SK-N-SH (cell line): ENCODE results near the gene SLC22A6. TPM values are rescaled to one million over a fixed set of nuclear protein-coding genes. Genes with fewer than 3 reads are reported as not detected.

Experiments
- CTCF ChIA-PET: fragments of 300-600, 350-600 bp; formaldehyde crosslinking; extraction: SDS; loops from one replicate; lab custom pipeline; 2021; lab: Yijun Ruan, JAX
- POLR2A ChIA-PET: fragments of 350-600 bp; sonication (Branson Sonifier 250); formaldehyde crosslinking; extraction: SDS; loops from one replicate; lab custom pipeline; 2020; ENCODE audit warnings: antibody characterized with exemption, inconsistent platforms; lab: Yijun Ruan, JAX
- DNase-seq: peaks from one replicate; pipeline ENCODE4 v3.0.0; 2012
- H2AFZ ChIP-seq: fragments of 200-600 bp; sonication (generic); 2 replicates; pipeline ENCODE4 v1.8.1; 2016; ENCODE audit warnings: antibody characterized with exemption, mild to moderate bottlenecking, low read depth
- H3F3A ChIP-seq: fragments of 200-600 bp; sonication (generic); replicated peaks from 2 replicates; pipeline ENCODE3; 2016; ENCODE audit warnings: antibody characterized with exemption, mild to moderate bottlenecking; ENCODE audit not compliant: insufficient read depth
- H3K27ac ChIP-seq, 2 experiments: fragments of 200-500 bp in 1 of 2; fragments of 200-600 bp in 1 of 2; sonication (Bioruptor generic) in 1 of 2; sonication (generic), shearing (Covaris generic) in 1 of 2; 2 replicates each; pipeline versions ENCODE4 v1.5.1 to v1.6.1; 2014 to 2016; ENCODE audit warnings: low read depth in 2 of 2, inconsistent platforms in 1 of 2, low read length in 1 of 2, mild to moderate bottlenecking in 1 of 2, mixed read lengths in 1 of 2
- H3K27me3 ChIP-seq: fragments of 200-600 bp; sonication (generic), shearing (Covaris generic); 2 replicates; pipeline ENCODE4 v1.6.1; 2016; ENCODE audit warnings: mixed run types; ENCODE audit not compliant: insufficient read depth
- H3K36me3 ChIP-seq, 2 experiments: fragments of 200-500 bp in 1 of 2; fragments of 200-600 bp in 1 of 2; sonication (Bioruptor generic) in 1 of 2; sonication (generic) in 1 of 2; replicated peaks in 1 of 2; 2 replicates each; pipeline versions ENCODE3 to v1.5.1; 2014 to 2016; ENCODE audit warnings: low read length in 1 of 2, mild to moderate bottlenecking in 1 of 2; ENCODE audit not compliant: insufficient read depth in 2 of 2, control insufficient read depth in 1 of 2
- H3K4me1 ChIP-seq, 2 experiments: fragments of 200-500 bp in 1 of 2; fragments of 200-600 bp in 1 of 2; sonication (Bioruptor generic) in 1 of 2; sonication (generic), shearing (Covaris generic) in 1 of 2; 2 replicates each; pipeline versions ENCODE4 v1.5.1 to v1.6.1; 2014 to 2016; ENCODE audit warnings: low read depth in 1 of 2, low read length in 1 of 2, mixed run types in 1 of 2; ENCODE audit not compliant: insufficient read depth in 2 of 2, control insufficient read depth in 1 of 2
- H3K4me2 ChIP-seq: fragments of 200-600 bp; sonication (generic), shearing (Covaris generic); 2 replicates; pipeline ENCODE4 v1.6.1; 2017; ENCODE audit warnings: mixed run types
- H3K4me3 ChIP-seq, 2 experiments: fragments of 200-500 bp in 1 of 2; fragments of 200-600 bp in 1 of 2; sonication (Bioruptor generic) in 1 of 2; sonication (generic), shearing (Covaris generic) in 1 of 2; 2 replicates each; pipeline versions ENCODE4 v1.5.1 to v1.8.1; 2014 to 2016; ENCODE audit warnings: low read depth in 2 of 2, inconsistent platforms in 1 of 2, low read length in 1 of 2, mild to moderate bottlenecking in 1 of 2, mixed read lengths in 1 of 2, moderate library complexity in 1 of 2
- H3K79me2 ChIP-seq: fragments of 200-600 bp; sonication (generic); 2 replicates; pipeline ENCODE4 v1.8.1; 2017; ENCODE audit warnings: mild to moderate bottlenecking; ENCODE audit not compliant: insufficient read depth
- H3K9ac ChIP-seq: fragments of 200-600 bp; sonication (generic); 2 replicates; pipeline ENCODE4 v1.6.1; 2017; ENCODE audit warnings: mixed run types
- H3K9me2 ChIP-seq: fragments of 200-600 bp; sonication (generic); 2 replicates; pipeline ENCODE4 v1.6.1; 2017; ENCODE audit warnings: mixed run types
- H3K9me3 ChIP-seq: fragments of 200-600 bp; sonication (generic); 2 replicates; pipeline ENCODE4 v1.6.1; 2017; ENCODE audit warnings: mixed run types, mild to moderate bottlenecking, moderate library complexity
- H4K20me1 ChIP-seq: fragments of 200-600 bp; sonication (generic); 2 replicates; pipeline ENCODE4 v1.6.1; 2017; ENCODE audit warnings: mild to moderate bottlenecking, mixed run types; ENCODE audit not compliant: insufficient read depth
- CTCF ChIP-seq: fragments of 200-600 bp; sonication (generic); IDR thresholded peaks from 2 replicates; pipeline ENCODE4 v1.6.1; 2017; ENCODE audit warnings: antibody characterized with exemption, mild to moderate bottlenecking, moderate library complexity
- ELF1 ChIP-seq: IDR thresholded peaks from 2 replicates; pipeline ENCODE4 v1.4.0; 2012
- EP300 ChIP-seq, 2 experiments: IDR thresholded peaks; 2 replicates each; pipeline versions ENCODE4 v1.4.0 to v1.6.1; 2012; ENCODE audit warnings: borderline replicate concordance in 1 of 2, low read depth in 1 of 2, low read length in 1 of 2
- GABPA ChIP-seq: IDR thresholded peaks from 2 replicates; pipeline ENCODE4 v1.4.0; 2012; ENCODE audit warnings: low read depth, mild to moderate bottlenecking
- GATA2 ChIP-seq: sonication (generic); formaldehyde crosslinking; IDR thresholded peaks from 2 replicates; pipeline ENCODE4 v1.5.0; 2020; ENCODE audit warnings: mild to moderate bottlenecking, missing genetic modification reagents
- MAX ChIP-seq: IDR thresholded peaks from 2 replicates; pipeline ENCODE4 v1.4.0; 2012; ENCODE audit warnings: low read depth
- MEF2A ChIP-seq: IDR thresholded peaks from 2 replicates; pipeline ENCODE4 v1.4.0; 2012; ENCODE audit warnings: low read depth, borderline replicate concordance
- MXI1 ChIP-seq: IDR thresholded peaks from 2 replicates; pipeline ENCODE4 v1.6.1; 2012; ENCODE audit warnings: mild to moderate bottlenecking, low read depth, low read length, improper control_type of control experiment
- NFIC ChIP-seq: IDR thresholded peaks from 2 replicates; pipeline ENCODE4 v1.4.0; 2012; ENCODE audit warnings: borderline replicate concordance
- POLR2AphosphoS5 ChIP-seq: IDR thresholded peaks from 2 replicates; pipeline ENCODE4 v1.6.1; 2012; ENCODE audit warnings: low read depth, low read length
- RCOR1 ChIP-seq: fragments of 150-350 bp; IDR thresholded peaks from 2 replicates; pipeline ENCODE4 v1.6.1; 2017; ENCODE audit warnings: antibody characterized with exemption, low read length
- RFX5 ChIP-seq: IDR thresholded peaks from 2 replicates; pipeline ENCODE4 v1.6.1; 2012; ENCODE audit warnings: mild to moderate bottlenecking, improper control_type of control experiment, low read length
- SIN3A ChIP-seq: IDR thresholded peaks from 2 replicates; pipeline ENCODE4 v1.6.1; 2012; ENCODE audit warnings: low read depth, mild to moderate bottlenecking, low read length, moderate library complexity, borderline replicate concordance
- SMC3 ChIP-seq: IDR thresholded peaks from 2 replicates; pipeline ENCODE4 v1.6.1; 2012; ENCODE audit warnings: low read depth, low read length, improper control_type of control experiment
- TAF1 ChIP-seq: IDR thresholded peaks from 2 replicates; pipeline ENCODE4 v1.6.1; 2012; ENCODE audit warnings: low read depth, mild to moderate bottlenecking, low read length, moderate library complexity, borderline replicate concordance
- TEAD4 ChIP-seq: IDR thresholded peaks from 2 replicates; pipeline ENCODE4 v1.4.0; 2012; ENCODE audit warnings: mild to moderate bottlenecking, borderline replicate concordance; ENCODE audit not compliant: insufficient read depth
- WGBS: methylation state at CpG from one replicate; pipeline ENCODE4 v1.1.6; 2017; ENCODE audit warnings: low lambda C conversion rate; 5-methylcytosine and 5-hydroxymethylcytosine counted together
- polyA plus RNA-seq, 3 experiments: library from polyadenylated mRNA; depleted of rRNA; stranded (reverse); fragments of >200 nt; gene quantifications; 2 replicates each; pipeline ENCODE4 v1.2.3, GENCODE V29; 2012

Gene SLC22A6
- polyA plus RNA-seq (2012; rRNA removed): not detected in 2 replicates
- not detected in 2 replicates for polyA plus RNA-seq (2012; cell fraction: cytosol; rRNA removed)
- polyA plus RNA-seq (2012; cell fraction: nucleus; rRNA removed): not detected in 2 replicates

- Histone ChIP-seq H4K20me1 (no peaks in the 10 kb centered on the region), H3K9ac (no peak within 1 kb of the TSS), H3K27me3 (no peaks in the 10 kb centered on the region)
- CTCF ChIA-PET: interaction anchor here (1.5 to 1.7 kb wide), 2 partner anchors 9 to 78 kb away, joined by 5 to 8 read pairs; no protein-coding TSS in a partner anchor
- TF ChIP-seq MXI1 (no peak), SIN3A (no peak), MEF2A (no peak), ELF1 (no peak)
- TF ChIP-seq, all 33 proteins: peak for 0
- H3K4me3 ChIP-seq: no peak within 1 kb of the TSS
- H3K36me3 ChIP-seq: no peaks in the 10 kb centered on the region
- H3K79me2 ChIP-seq: no peaks in the 10 kb centered on the region
- H3K9me2 ChIP-seq: no peaks in the 10 kb centered on the region
- 29% methylated on average over 1 of the region's 14 CpGs for WGBS
- no peaks in the 10 kb centered on the region for H3K4me1 ChIP-seq
- H3K9me3 ChIP-seq: no peaks in the 10 kb centered on the region
- no peak within 1 kb of the TSS for H2AFZ ChIP-seq
- H3K27ac ChIP-seq: no peak within 1 kb of the TSS
- H3K4me2 ChIP-seq: no peak within 1 kb of the TSS
- no peak for DNase-seq
- POLR2A ChIA-PET: no interaction called here
- no peaks in the 10 kb centered on the region for H3F3A ChIP-seq
Observed at GRCh38 chr11:62984451-62984991, at the start of gene SLC22A6. Gene SLC22A6, minus strand, starts transcription at chr11:62984967. Its CDS starts 277 bp downstream, at chr11:62984690.

GRCh38 chr11:63032457-63032856 is 47.7 kb upstream of the SLC22A6 start:
- H4K20me1 ChIP-seq: no peaks in the 10 kb centered on the region
- H3F3A ChIP-seq: no peaks in the 10 kb centered on the region
- no peaks in the 10 kb centered on the region for H3K4me1 ChIP-seq
- no peak overlapping the region for H3K4me3 ChIP-seq
- no peaks in the 10 kb centered on the region for H3K36me3 ChIP-seq
- 54% methylated on average over 4 of the region's 4 CpGs for WGBS
- no peak for TF ChIP-seq RFX5
- TF ChIP-seq, all 33 proteins: peak for 0
- H3K27ac ChIP-seq: no peak overlapping the region
- H3K9me2 ChIP-seq: no peaks in the 10 kb centered on the region
- CTCF ChIA-PET: interaction anchor here (0.8 to 12.5 kb wide), 3 partner anchors 12 to 126 kb away, joined by 3 to 251 read pairs (median 94); no protein-coding TSS in a partner anchor
- no peaks in the 10 kb centered on the region for H3K79me2 ChIP-seq
- POLR2A ChIA-PET: no interaction called here
- H3K9ac ChIP-seq: no peak overlapping the region
- H3K9me3 ChIP-seq: no peaks in the 10 kb centered on the region
- no peak for DNase-seq
- peaks cover 19% of the 10 kb centered on the region for H3K27me3 ChIP-seq
- no peak overlapping the region for H2AFZ ChIP-seq
- H3K4me2 ChIP-seq: no peak overlapping the region

DNA sequence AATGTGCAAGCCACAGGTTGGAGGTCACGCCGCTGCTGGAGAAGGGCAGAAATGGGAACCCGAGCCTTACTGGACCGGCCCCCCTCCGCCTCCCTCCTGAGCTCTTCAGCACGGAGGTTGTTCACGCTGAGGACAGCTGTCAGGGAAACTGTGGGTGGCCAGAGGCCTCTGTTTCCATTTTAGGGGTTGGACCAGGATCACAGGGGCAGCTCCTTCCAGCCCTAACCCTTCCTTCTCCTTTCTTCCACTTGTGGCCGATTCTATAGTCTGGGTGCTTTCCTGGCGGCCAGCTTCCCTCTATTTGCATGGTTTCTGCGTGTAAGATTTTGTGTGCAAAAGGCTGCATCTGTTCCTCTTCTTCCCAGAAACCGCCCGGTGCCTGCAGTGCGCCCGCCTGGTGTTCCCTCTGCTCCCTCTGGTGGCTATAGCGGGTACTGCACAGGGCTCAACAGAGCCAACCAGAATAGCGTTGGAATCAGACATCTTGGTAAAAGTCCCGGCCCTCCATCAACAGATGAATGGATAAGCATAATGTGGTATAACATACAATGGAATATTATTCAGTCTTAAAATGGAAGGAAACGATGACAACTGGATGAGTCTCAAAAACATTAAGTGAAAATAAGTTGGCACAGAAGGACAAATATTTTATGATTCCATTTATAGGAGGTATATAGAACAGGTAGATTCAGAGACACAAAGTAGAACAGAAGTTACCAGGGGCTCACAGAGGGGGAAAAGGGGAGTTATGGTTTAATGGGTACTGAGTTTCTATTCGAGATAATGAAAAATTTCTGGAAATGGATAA is 39.3 kb upstream of the SLC22A6 start:
- no peak overlapping the region for H3K9ac ChIP-seq
- no peaks in the 10 kb centered on the region for H3K79me2 ChIP-seq
- peak; percentile 82 for DNase-seq
- WGBS: 15% methylated on average over 17 of the region's 19 CpGs
- ChIA-PET POLR2A (no interaction called here), CTCF (interaction anchor here (0.6 to 8.5 kb wide), 34 partner anchors 10 to 455 kb away, joined by 3 to 751 read pairs (median 6); partner anchors contain the start of genes CHRM1 and SLC22A8)
- H3K36me3 ChIP-seq: no peaks in the 10 kb centered on the region
- H3K4me1 ChIP-seq: peaks cover 0 to 9% of the 10 kb centered on the region in 2 experiments; a peak in 1 of 4 replicates
- H3K4me3 ChIP-seq: peak overlapping the region in 1 of 2 experiments; percentile 49; a peak in 1 of 4 replicates
- H3F3A ChIP-seq: peaks cover 3% of the 10 kb centered on the region
- no peaks in the 10 kb centered on the region for H3K9me3 ChIP-seq
- no peak overlapping the region for H2AFZ ChIP-seq
- H3K9me2 ChIP-seq: no peaks in the 10 kb centered on the region
- 0 out of 2 replicates have a peak overlapping the region, but pooled peaks have one; percentile 12 for H3K4me2 ChIP-seq
- no peak overlapping the region for H3K27ac ChIP-seq
- H4K20me1 ChIP-seq: no peaks in the 10 kb centered on the region
- H3K27me3 ChIP-seq: no peaks in the 10 kb centered on the region
- TF ChIP-seq MAX (no peak), EP300 (IDR thresholded peaks at IDR 0.05; ENCODE audit: borderline replicate concordance in 1 of 2, low read depth in 1 of 2, low read length in 1 of 2) (no peak), GATA2 (no peak), SIN3A (no peak), GABPA (no peak), MXI1 (peak; percentile 38; the same call in 1 of the 2 replicates), CTCF (peak; percentile 99), NFIC (no peak), POLR2AphosphoS5 (no peak), RFX5 (no peak), TEAD4 (no peak), TAF1 (no peak), SMC3 (peak; percentile 100), MEF2A (no peak), RCOR1 (0 out of 2 replicates have a peak, but pooled peaks have one; percentile 35)
